DOHH2 (cell line): Measurements from ENCODE around the gene IER5L.

Experiments
- EZH2phosphoT487 ChIP-seq: fragments of 200-600 bp; sonication (generic); IDR thresholded peaks from 2 replicates; pipeline ENCODE4 v1.6.1; 2017; ENCODE audit warnings: borderline replicate concordance, mild to moderate bottlenecking, antibody characterized with exemption, low read length, moderate library complexity, mixed read lengths
- TF ChIP-seq, protein P1 (sequence below): fragments of 200-600 bp; sonication (generic); IDR thresholded peaks from one replicate; pipeline ENCODE4 v1.5.1; 2014; ENCODE audit warnings: antibody characterized with exemption, mild to moderate bottlenecking, low read depth, low read length; ENCODE audit not compliant: poor library complexity, severe bottlenecking

DNA sequence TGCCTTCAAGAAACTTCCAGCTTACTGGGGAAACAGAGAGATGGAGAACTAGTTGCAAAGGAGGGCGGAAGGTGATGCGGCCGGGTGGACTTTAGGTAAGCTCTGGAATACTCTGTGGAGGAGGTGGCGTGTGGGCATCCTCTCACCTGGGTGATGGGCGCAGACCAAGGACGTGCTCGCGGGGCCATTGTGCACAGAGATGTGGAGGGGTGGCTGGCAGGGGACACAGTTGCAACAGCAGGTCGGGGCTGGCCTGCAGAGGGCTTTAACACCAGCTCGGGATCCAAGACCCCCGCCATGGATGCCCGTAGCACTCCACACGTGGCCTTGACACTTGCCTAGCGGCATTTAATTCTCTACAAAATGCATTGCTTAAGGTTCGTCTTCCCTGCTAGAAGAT lies 26.6 kb downstream of the IER5L start:
- TF ChIP-seq, protein P1, sequence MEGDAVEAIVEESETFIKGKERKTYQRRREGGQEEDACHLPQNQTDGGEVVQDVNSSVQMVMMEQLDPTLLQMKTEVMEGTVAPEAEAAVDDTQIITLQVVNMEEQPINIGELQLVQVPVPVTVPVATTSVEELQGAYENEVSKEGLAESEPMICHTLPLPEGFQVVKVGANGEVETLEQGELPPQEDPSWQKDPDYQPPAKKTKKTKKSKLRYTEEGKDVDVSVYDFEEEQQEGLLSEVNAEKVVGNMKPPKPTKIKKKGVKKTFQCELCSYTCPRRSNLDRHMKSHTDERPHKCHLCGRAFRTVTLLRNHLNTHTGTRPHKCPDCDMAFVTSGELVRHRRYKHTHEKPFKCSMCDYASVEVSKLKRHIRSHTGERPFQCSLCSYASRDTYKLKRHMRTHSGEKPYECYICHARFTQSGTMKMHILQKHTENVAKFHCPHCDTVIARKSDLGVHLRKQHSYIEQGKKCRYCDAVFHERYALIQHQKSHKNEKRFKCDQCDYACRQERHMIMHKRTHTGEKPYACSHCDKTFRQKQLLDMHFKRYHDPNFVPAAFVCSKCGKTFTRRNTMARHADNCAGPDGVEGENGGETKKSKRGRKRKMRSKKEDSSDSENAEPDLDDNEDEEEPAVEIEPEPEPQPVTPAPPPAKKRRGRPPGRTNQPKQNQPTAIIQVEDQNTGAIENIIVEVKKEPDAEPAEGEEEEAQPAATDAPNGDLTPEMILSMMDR = no peak
- no peak for TF ChIP-seq EZH2phosphoT487
